HG03175 (cell line): Measurements from ENCODE around the gene IL17RD.

Experiments used
- ATAC-seq: cut with Tn5 transposase; IDR thresholded peaks from one replicate; pipeline ENCODE4 v1.9.1; 2021; ENCODE audit warnings: mild to moderate bottlenecking, moderate library complexity; ENCODE audit not compliant: unreplicated experiment

The IL17RD gene

DNA sequence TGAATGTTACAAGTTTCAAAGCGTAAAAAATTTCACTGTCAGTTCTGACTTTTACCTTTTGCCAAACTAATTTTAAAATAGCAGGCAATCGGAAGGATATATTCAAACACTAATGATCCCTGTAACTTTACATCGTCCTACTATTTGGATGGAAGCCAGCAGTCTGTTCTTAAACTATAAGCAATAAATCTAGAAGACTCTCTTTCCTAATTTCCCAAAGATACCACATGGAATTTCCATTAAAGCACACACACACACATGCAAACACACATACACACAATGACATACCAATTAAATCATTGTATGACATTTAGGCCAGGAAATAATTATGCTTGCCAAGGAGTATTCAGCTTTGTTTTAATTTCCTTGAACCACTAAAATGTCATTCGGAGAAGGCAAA is 32.0 kb downstream of the IL17RD start:
- ATAC-seq: no peak

DNA sequence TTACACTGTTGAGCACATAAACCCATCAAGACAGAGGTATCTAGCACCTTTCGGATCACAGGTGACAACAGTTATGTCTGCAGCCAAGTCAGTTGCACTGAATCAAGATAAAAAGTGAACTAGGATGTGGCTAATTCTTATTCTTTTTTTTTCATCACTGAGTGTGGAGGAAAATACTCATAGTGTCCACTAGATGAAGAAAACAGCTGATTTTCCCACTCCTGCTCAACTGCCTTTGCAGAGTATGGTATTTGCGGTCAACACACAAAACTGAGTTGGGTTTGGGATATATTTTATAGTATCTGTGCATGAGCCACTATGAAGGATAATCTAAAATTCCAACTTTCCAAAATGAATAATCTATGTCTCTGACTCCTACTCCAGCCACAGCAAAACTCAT is 32.5 kb downstream of the IL17RD start:
- no peak for ATAC-seq

DNA sequence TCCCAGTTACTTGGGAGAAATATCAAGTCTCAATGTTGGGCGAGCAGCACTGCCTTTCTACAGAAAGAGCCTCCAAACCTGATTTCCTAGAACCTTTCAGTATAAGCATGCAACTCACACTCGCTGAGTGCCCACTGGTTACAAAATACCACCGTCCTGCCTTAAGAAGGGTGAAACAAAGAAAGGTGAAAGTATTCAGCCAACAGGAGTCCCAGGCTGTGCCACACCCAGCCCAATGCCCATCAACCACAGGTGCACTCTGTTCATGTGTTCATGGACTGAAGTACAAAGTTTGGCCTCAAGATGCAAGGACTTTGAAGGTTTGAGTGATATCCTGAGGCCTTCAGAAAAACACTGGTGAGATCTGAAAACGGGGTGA is 34.0 kb downstream of the IL17RD start:
- ATAC-seq: no peak

DNA sequence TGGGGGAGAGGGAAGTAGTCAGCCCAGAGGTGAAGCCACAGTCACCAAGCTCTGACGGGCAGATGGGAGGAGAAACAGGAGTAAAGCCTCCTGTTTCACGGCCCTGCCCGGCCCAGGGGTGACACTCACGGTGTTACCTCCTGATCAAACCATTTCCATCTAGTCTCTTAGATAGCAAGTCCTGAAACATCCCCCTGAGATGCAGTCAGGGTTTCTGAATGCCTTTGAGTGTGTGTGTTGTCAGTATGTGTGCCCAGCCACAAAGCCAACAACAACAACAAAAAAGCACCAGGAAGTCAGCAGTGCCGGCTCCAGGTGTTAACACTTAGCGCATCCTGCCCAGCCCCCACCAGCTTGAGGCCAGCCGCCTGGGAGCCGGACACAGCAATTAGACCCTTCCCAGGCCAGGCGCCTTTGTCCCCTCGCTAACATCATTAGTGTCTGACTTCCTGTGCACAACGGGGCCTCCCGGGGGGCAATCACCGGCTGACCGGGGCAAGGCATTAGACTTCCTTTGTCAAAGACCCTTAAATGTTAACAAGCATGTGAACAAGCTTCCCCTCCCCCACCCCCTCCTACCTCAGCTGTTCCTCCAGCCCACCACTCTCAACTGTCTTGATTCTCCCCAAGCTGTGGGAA is 34.5 kb downstream of the IL17RD start:
- no peak for ATAC-seq

DNA sequence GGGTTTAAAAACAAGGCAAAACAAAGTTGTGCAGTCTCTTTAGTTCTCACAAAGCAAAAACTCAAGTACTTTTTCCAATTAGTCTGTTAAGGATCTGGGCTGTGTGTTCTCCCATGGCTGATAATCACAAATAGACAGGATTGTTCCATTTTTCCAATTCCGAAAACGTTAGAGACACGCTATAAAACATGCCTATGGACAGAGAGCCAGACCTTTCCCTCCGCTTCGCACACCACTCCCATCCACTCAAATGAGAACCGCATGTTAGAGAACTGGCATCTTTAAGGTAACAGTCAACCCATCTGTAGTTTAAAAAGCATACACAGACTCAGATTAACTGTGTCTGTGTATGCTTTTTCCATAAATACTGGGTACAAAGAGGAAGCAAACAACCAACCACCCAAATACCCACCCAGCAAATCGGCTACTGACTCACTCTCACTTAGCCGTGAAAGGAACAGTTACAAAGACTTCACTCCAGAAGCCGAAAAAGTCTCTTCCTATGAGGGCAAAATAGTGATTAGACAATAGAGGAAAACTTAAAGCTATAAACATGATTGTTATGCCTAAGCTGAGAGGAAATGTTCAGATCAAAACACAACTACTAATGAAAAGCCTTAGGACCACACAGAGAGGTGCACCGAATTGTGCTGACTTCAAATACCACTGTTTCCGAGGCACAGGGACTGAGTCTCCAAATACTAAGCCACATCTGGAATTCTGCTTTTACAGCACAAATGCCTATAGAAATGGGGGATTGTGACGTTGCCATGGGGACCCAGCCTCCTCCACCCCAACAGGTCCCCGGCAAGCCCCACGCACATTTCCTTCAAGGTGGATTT is 36.1 kb downstream of the IL17RD start:
- ATAC-seq: no peak

DNA sequence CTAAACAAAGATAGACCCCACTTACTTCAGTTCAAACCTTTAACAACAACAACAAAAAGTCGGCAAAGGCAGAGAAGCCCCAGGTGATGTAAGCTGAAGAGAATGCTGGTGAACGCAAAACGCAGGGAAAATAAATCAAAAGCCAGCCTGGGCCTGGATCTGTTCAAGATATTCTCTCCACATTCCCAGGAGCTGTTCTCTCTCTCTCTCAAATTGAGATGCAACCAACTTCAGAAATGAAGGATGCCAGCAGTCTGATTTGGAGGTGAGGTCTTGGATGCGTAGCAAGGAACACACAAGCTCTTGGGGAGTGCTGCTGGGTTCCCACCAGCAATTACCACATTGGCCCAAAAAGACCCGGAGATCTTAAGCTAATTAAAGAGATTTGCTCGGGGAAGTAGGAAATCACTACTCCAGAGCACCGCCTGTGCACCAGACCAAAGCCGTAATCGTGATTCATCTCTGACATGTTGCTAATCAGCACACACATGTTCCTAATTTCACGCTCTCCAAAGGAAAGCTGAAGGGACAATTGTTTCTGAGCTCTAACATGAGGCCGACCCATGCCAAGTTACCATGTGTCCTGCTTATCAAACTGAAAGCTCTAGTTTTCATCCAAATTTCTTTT is 37.1 kb downstream of the IL17RD start:
- no peak for ATAC-seq

DNA sequence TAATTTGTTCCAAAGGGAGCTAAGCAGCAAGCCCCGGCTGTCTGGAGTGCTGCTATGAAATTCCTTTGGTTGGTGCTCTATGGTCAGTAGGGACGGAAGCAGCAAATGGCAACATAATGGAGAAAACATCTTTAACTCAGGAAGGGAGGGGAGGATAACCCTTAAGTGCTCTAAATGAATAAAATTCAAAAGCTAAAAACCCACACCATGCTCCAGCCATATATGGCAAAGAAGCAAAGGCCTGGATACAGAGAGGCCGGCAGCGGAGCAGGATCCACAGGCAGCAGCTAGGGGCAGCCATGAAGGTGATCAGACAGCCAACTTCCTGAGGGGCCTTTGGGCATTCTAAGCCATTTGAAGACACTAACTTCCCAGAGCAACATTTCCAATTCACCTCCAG is 38.9 kb downstream of the IL17RD start:
- no peak for ATAC-seq

DNA sequence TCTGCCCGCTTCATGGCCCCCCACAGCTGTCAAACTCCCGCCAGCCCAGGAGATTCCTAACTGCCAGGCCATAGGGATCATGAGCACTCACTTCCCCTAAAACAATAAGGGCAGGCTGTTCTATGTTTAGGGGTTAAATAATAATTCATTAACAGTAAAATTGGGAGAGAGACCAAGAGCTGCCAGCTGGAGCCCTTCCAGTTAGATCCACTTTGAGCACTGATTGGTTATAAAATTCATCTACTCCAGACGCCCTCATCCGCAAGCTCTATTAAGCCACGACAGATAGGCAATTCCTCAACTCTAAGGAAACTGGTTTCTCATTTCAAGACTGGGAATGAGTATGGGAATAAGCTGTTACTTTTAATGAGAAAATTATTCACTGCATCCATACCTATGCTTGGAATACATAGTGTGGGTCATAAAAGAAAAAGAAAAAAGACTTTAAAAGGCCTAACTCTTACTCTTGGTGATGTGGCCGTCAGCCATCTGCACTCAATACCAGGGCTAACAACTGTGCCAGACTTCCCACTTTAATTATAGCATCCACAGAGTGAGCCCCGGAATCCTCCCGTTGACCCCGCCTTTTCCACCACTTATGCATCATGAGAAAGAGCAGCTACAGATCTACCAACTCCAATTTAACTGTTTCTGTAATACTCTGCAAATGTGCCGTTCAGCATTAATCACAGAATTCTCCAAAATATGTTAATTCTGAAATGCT is 44.5 kb downstream of the IL17RD start:
- no peak for ATAC-seq

DNA sequence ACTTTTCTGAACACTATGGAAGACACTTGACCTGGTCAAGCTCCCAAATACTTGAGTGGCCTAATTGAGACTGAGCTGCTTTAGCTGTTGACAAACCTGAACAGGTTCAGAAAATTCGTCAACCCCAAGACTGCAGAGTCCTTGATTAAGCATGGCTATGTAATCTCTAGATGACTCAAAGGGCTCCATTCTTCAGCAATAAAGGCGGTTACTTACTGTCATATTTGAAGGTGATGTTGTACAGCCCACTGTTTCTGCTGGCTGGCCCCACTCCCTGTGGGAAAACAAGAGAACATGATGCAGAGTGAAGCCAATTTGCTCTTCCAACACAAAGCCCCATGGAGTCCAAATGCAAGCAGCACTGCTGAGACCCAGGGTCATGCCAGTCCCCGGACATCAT is 45.1 kb downstream of the IL17RD start:
- no peak for ATAC-seq

DNA sequence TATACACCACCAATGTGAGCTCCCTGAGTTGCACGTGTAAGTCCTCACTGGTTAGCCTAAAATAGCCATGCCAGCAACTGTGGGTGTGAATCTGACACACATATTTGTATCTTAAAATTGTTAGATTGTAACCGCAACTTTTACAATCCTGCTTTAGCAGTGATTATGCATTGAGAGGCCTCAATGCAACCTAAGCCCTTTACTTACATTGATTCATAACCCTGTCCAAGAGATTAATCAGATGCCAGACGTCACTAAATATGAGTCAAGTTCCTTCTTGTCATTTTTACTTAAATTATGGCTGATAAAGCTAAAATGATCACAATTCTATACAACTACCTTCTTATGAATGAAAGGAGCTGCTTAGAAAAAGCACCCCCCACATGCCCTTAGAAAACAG is 46.9 kb downstream of the IL17RD start:
- no peak for ATAC-seq

DNA sequence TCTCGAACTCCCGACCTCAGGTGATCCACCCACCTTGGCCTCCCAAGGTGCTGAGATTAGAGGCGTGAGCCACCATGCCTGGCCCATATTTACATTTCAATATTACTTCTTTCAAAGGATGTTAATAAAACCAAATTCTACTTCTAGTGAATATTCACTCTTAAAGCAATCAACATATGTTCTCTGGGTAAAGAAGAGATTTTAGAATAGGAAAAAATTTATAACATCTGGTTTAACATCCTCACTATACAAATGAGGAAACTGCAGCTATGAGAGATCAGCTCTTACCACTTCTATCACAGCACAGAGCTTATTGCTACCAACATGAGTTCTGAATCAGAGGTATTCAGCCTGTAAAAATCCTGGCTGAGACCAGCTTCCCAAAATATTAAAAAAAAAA is 48.7 kb downstream of the IL17RD start:
- ATAC-seq: no peak

DNA sequence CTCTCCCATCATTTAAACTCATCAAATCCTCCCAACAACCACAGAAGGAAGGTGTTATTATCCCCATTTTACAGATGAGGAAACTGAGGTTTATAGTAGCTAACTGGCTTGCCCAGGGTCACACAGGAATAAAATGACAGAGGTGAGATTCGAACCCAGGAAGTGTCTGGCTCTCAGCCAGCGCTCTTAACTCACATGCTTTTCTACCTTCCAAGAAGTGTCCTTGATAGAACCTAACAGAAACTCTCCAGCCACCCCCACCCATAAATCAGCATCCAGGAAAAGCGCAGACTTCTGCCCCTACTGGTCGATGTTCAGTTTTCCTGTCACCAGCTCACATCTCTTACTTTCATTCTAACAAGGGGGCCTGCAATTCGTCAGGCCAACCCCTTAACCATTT is 52.9 kb downstream of the IL17RD start:
- ATAC-seq: no peak

DNA sequence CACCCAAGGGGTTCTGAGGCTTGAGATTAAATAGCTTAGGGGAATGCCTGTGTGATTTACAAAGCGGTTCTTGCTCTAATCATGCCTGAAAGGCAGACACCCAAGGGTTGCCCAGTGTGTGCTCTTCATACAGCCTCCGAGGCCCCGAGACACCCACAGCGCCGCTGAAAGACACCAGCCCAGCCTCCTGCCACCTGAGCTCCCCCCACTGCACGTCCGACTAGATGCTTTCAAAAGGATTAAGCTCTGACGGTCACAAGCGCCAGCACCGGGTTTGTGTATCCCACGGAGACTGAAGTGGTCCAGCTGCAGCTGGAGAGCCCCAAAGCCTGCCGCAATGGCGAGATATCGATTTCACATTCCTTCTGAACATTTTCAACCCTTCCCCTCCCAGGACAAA is 54.4 kb downstream of the IL17RD start:
- no peak for ATAC-seq

DNA sequence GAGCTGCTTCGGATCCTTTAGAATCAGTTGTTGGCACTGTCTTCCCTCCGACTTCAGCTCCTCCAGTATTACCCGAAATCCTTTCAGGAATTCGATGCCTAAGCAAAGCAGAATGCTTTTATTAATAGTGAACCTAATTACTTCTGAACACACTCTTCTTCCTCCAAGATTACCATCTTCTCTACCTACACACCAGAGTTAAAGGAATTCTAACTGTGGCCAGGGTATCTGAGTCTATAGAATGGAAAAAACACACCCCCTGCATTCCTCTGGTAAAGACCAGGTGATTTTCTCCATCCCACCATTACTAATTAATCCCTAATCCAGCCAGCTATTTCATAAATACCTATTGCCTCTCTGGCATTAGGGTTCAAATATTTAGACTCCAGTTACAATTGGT is 54.9 kb downstream of the IL17RD start:
- ATAC-seq: no peak

DNA sequence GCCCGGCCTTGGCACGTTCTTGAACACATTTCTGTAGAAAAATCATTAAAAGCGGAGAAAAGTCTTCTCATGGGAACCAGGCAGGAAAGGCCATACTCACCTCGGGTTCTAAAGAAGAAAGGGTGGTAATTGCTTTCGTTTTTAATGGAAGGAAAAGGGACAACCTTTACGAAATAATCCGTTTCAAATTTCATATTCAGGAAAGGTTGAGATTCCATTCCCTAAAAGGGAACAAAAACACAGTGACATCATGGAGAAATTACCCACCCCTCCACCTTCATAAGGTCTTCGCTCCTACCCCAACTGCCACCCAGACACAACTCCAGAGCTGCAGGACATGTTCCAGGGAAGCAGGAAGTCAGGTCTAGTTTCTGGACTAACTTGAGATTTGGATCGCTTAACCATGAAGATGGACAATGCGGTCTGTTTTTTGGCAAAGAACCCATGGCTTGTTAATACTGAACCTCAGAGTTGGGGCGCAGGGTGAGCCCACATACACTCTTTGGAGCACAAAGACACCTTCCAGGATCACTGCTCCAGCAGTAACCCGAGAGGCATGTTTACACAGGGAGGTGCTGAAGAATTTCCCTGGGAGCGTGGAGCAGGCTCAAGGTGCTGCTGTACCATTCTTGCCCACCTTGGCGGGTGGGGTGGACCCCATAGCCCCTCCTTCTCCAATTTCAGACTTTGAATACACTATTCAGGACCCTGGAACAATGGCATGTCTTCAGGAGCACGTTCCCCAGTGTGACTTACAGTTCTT is 55.5 kb downstream of the IL17RD start:
- ATAC-seq: no peak

DNA sequence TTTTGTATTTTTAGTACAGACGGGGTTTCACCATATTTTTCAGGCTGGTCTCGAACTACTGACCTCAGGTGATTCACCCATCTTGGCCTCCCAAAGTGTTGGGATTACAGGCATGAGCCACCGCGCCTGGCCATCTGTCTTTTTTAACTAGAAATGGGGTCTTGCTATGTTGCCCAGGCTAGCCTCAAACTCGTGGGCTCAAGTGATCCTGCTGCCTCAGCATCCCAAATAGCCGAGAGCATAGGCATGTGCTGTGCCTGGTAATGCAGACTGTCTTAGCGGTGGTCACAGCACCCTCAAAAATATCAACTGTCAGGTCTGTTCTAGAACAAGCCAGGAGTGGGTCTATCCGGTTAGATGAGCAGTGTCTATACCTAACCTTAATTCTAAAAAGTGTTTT is 56.5 kb downstream of the IL17RD start:
- ATAC-seq: no peak

DNA sequence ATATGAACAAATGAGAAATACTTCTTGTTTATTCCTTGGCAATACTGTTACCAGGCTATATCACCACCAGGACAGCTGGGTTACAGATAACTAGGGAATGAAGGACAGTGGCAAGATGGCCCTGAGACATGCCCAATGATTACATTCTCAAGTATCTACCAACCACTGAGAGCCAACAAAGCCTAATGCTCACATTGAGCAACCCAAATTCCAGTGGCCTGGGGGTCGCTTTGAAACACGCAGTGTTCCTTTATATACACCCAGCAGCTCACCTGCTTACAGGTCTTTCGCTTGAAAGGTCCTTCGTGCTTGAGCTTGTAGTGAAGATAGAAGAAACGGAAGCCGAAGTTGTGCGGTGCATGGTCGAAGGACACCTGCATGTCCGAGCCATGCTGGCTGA is 59.6 kb downstream of the IL17RD start:
- no peak for ATAC-seq

DNA sequence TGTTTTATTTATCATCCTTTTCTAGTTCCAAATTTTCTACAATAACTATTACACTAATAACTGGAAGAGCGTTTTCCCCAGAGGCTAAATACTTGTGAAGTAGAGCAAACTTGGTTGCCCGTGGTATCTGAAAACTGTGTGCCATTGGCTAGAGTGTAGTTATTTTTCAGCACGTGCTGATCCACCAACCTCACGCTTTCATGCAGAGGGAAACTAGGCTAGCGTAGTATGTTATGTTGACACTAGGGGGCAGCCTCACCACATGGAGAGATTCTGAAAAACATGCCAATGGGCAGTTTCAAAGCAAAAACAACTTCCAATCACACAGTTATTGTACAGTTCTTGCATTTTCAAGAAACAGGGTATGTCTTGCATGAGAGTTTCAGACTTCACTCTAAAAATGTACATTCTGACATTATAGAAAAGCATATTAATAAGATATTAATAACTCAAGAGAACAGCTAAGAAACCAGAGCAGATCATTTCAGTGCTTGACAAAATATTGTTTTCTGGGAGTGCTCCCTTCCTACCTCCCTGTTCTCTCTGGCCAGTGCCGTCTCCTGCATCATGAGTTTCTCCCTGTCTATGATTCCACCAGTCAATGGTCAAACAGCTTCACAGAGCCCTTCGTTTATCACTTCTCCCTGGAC is 65.0 kb downstream of the IL17RD start:
- ATAC-seq: peak; percentile 70

DNA sequence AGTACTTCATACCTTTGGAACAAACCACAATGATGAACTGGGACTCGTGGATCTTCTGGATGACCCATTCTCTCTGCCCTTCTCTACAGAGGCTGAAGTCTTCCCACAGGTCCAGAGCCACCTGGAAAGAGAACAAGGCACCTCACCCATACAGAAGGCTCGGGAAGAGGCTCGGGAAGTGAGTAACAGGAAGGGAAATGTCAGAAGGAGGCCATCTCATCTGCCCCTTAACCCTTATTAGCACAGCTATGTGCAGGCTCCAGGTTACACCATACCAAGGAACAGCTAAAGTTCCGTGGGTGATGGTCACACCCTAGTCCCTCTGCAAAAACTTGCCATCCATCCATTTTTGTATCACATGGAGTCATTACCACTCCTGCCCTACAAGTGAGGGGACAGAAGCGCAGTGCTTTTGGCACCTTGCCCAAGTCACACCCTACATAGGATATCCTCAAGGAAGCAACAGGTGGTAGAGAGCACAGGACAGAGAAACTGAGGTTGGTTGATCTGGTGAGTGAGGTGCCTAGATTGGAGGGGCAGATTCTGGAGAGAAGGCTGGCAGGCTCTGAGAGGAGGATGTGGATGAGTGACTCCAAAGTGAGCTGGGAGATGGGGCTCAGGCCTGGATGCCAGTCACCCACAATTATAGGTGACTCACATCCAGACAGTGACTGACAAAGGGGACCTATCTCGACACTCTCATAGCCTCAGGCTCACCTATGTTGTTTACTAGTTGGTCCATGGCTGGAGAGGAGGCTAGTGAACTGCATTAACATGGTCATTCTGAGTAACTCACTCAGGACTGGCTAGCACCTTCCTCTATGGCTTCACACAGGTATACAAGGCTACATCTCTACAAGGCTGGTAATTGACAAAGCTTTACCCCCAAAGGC is 66.5 kb downstream of the IL17RD start:
- no peak for ATAC-seq
